NCI-H1105 treated with DMSO at 0.1 percent for 48 hours (cell line): Measurements from ENCODE around the gene HOXA3.

Experiments
- DNase-seq: peaks from one replicate; lab custom pipeline; 2025; lab: John Stamatoyannopoulos, UW

Gene HOXA3

DNA sequence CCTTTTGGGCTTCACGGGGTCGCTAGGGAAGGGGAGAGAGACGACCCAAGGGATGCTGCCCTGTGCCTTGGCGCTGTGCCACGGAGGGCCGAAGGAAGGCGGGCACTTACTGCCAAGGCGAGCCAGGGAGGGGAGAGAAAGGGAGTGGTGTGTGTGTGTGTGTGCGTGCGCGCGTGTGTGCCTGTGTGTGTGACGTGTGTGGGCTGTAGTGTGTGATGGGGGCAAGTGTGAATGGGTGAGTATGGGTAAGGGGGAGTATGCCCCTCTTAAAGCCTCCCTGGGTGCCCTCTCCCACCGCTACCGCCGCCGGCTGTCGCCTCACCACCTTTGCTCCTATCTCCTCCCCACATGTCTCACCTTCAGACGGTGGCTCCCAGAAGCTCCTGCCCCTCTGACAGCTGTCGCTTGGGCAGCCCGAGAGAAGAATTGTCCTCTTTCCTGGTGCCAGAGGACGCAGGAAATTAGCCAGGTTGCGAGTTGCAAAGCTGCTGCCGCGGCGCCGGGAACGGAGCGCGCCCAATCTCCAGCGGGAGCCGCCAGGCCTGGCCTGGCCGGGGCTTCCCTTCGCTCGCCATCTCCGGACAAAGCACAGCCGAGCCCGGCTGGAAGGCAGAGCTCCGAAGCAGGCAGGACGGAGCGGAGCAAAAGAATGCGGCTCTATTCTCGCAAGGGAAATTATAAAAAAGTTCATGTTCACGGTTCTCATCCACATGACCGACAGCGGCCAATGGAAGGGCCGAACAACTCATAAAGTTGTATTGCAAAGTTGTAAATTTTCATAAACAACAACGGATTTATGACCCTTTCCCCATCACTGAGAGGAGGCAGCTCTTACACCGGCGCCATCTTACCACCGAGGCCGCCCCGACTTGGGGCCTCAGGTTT is at the start of gene HOXA3:
Gene HOXA3 (minus strand): TSS at position 653 of the 885 bp plus-strand sequence. CDS start 41,943 bp downstream, outside the sequence.
- DNase-seq, result no peak

DNA sequence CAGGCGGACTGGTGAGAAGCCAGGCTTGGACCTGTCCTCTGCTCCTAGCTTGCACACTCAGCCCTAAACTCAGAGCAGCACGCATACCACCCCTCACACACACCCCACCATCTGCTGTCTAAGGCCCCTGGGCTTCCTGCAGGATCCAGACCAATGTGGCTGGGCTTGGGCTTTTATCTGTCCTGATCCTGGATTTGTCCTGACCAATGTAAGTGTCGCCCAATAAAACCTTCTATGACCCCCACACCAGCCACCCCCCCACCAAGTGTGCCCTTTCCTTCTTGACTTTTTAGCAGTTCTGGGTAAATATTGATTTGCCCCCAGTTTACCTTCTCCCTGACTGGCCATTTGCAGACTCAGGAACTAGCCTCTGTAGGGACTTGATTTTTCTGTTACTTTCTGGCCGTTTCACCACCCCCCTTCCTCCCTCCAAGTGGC is 49.2 kb upstream of the HOXA3 start:
- DNase-seq, result no peak

GRCh38 chr7:27200761-27201579 is 48.6 kb upstream of the HOXA3 start:
- no peak for DNase-seq

GRCh38 chr7:27199849-27200760 is 47.7 kb upstream of the HOXA3 start, which contains the start of gene HOXA13:
Gene HOXA13 (minus strand): TSS chr7:27200091. CDS start chr7:27200077, 14 bp downstream.
- DNase-seq, result peak; percentile 78

DNA sequence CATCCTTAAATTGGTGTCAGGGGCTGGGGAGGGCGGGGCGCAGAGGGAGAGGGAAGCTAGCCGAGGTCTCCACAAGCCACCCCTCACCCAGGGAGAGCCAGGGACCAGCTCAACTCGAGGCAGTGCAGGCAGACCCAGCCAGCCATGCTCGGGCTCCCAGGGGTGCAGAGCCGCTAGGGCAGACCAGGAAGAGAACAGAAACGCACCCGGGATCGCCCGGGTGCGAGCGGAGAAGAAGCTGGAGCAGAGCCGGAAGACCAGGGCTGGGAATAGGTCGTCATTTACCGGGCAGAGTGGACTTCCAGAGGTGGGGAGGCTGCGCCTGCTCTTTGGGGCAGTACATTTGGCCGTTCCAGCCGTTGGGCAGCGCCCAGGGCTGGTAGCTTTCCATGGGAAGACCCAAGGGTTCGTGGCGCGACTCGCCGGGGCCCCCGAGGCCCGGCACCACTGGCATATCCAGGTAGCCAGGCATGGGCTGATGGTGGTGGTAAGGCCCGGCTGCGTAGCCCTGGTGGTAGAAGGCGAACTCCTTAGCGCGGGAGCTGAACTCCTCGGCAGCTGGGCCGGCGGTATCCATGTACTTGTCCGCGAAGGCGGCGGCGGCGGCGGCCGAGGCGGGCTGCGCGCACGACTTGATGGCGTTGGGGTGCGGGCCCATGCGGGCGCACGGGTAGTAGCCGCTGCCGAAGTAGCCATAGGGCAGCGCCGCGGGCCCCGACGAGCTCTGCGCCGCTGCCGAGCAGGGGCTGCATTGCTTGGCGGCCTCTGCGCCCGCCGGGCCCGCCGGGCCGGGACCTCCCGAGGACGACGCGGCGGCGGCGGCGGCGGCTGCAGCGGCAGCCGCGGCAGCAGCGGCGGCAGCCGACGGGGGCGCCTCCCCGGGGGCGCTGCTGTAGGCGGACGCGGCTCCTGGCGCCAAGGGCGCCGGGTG is 46.8 kb upstream of the HOXA3 start:
- peak; percentile 40 for DNase-seq

DNA sequence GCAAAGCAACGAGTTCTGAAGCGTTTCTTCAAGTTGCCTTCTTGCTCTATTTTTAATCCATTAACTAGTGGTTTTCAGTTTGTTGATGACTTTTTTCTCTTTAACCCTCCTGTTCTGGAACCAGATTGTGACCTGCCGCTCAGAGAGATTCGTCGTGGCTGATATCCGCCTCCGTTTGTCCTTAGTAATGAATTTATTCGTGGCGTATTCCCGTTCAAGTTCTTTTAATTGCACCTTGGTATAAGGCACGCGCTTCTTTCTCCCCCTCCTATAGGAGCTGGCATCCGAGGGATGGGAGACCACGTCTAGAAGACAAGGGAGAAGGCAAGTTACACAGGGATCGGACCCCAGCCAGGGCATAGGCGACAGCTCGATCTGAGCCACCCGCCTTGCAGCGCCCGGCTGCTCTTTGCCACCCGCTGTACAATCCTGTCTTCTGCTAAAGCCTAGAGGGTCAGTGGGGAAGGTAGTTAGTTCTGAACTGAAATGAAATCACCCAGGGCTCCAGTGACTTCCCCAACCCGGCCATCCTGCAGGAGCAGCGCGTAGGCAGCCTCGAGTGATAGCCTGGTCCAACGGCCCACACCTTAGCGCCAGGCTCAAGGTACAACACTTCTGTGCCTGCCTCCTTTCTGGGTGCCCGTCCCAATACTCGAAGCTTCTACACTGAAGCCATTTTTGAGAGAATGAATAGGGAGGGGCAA is 45.9 kb upstream of the HOXA3 start:
- peak; percentile 14 for DNase-seq

- no peak for DNase-seq
Observed at GRCh38 chr7:27197137-27198042, 45.0 kb upstream of the HOXA3 start.

- DNase-seq, result peak; percentile 73
Observed at GRCh38 chr7:27196287-27196767, 43.9 kb upstream of the HOXA3 start.

DNA sequence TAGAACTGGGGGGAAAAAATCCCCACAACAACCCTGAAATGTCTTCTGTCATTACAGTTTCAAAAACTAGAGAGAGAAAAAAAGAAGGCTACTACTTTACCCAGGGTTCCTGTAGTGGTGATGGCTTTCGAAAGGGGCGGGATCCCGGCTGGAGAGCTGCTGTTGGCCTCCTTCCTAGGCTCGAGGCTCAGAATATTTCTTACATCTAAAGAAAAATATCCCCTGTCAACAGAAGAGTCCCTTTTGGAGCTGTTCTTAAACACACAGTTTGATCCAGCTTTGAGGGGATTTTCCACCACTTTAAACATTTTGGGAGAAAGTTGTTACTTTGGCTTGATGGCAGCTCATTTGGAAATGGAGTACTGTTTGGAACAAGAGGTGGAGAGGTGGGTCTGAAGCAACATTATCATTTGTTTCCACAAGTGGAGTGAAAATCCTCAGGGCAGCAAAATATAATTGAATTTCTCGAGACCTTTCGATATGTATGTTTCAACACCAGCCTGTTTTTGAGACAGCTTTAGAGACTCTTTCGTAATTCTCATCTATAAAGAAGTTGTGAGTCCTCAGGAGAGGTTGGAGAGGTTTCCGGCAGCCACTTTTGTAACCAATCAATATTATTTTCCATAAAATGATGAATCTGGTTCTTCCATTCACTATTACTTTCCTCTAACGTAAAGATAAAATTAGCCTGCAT is 42.5 kb upstream of the HOXA3 start:
- DNase-seq, result no peak

DNA sequence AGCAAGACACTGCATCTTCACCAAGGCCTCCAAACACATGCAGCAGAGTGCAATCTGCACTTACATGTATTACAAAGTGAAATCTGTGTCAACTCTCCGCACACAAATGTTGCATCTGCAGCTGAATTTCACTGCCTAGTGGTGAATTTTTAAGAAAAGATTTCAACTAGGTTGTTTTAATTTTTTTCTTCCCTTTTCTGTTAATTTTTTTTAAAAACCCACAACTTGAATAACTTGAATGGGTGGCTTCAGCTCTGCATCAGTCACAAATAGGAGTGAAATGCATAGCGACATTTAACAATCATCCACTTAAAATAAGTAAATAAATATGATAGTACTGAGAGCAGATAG is 41.6 kb upstream of the HOXA3 start:
- DNase-seq, result no peak

GRCh38 chr7:27193335-27194001 is 41.1 kb upstream of the HOXA3 start:
- DNase-seq, result no peak

- DNase-seq, result no peak
Observed at GRCh38 chr7:27192546-27193334, 40.4 kb upstream of the HOXA3 start.

DNA sequence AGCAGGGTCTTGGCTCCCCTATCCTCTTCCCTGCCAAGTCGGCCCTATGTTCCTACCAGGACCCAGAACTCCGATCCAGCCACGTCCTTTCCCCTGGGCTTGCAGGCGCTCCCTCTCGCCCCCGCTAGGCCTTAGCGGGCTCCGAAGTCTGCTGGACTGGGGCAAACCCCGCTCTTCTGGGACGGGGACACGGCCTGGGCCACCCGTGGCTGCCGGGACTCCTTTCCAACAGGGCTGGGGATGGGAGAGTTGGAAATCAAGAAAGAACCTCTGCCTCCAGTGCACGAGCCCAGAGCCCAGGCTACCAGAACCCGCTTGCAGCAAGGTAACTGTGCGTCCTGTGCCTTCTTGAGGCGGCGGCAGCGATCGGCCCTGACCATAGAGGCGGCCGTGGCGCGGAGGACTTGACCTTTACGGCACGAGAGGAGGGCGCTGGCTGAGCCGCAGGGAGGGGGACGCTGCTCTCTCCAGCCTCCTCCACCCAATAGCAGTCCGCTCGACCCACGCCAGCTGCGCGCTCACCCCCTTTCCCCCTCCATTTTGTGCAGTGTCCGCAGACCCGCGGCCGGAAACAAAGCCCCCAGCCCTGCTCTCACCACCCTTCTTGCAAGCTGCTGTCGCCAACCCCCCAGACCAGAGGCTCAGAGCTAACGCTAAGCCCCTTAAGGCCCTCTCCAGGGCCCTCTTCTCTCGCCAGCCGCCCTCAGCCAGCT is 39.6 kb upstream of the HOXA3 start:
- DNase-seq, result no peak

- no peak for DNase-seq
Observed at GRCh38 chr7:27191161-27191731, 38.9 kb upstream of the HOXA3 start.

GRCh38 chr7:27189997-27190748 is 37.8 kb upstream of the HOXA3 start:
- no peak for DNase-seq
